Renal cortex interstitium (tissue), 11 donors: Measurements from ENCODE around the gene TBC1D22A. TPM values are rescaled to one million over a fixed set of nuclear protein-coding genes. Genes with fewer than 3 reads are reported as not detected.
"Not testable (repeated sequence)": the region's sequence is repeated elsewhere in the genome, so short reads cannot be mapped to it uniquely, and the experiment has no call there.

Experiments used
- DNase-seq, 11 donors: peaks; one replicate each; pipeline ENCODE4 v3.0.0-alpha.2; 2013; ENCODE audit warnings: low read depth in 9 of 11, low spot score in 4 of 11; ENCODE audit errors: extremely low read depth in 1 of 11
- polyA plus RNA-seq, 3 donors: library from polyadenylated mRNA; unstranded; fragments of 120-200 nt; gene quantifications; one replicate each; pipeline ENCODE4 v1.2.1, GENCODE V29; 2013; ENCODE audit not compliant: insufficient read length in 3 of 3

TBC1D22A gene
- polyA plus RNA-seq, 3 donors: 16.1 to 19.0 (median 19.0) TPM

DNA sequence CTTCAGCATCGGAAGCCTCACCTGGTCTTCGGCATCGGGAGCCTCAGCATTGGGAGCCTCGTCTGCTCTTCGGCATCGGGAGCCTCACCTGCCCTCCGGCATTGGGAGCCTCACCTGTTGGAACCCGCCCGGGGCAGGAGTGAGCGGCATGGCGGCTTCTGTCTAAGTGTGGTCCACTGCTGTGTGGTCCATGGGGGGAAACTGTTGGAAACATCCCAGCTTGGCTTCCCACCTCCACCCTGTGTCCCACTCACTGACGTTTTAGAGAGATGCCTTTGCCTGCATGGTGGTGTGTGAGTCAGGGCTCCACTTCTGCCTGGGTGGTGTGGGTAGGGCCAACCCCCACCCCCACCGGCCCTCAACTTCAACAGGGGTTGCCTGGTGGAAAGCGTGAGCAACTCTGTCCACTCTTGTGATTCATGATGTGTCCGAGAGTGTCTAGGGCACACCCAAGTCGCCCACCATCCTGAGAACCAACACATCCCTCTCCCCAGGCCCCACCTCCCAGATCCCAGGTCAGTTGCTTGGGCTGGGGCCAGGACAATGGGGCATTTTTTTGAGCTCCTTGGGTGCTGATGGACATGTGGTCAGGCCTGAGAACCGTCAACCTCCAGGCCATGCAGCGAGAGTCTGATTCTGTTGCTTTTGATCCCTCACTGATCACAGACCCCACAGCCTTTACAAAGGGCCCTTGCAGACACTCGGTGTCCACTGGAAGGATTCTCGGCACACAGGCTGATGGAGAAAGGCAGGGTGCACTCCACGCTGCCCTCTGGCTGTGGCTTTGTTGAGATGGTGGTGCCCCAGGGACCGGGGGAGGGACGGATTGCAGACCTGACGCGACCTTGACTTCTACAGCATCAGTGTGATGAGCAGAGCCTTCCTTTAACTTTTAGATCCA, 406.7 kb downstream of the TBC1D22A start:
- no peak for DNase-seq

DNA sequence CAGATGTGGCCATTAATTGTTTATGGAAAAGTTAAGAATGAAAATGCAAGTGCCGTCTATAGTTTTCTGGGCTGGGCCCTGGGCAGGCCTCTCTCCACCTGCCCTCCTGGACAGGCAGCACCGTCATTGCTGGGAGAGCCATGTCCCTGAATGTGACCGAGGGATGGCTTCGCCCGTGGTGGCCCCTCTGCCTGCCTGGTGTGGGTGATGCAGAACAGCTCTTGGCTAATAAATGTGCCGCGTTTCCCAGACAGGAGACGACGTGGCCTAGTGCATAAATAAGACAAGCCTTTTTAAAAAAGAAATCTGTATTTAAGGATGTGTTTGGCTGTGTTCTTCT, 407.3 kb downstream of the TBC1D22A start:
- DNase-seq: no peak

DNA sequence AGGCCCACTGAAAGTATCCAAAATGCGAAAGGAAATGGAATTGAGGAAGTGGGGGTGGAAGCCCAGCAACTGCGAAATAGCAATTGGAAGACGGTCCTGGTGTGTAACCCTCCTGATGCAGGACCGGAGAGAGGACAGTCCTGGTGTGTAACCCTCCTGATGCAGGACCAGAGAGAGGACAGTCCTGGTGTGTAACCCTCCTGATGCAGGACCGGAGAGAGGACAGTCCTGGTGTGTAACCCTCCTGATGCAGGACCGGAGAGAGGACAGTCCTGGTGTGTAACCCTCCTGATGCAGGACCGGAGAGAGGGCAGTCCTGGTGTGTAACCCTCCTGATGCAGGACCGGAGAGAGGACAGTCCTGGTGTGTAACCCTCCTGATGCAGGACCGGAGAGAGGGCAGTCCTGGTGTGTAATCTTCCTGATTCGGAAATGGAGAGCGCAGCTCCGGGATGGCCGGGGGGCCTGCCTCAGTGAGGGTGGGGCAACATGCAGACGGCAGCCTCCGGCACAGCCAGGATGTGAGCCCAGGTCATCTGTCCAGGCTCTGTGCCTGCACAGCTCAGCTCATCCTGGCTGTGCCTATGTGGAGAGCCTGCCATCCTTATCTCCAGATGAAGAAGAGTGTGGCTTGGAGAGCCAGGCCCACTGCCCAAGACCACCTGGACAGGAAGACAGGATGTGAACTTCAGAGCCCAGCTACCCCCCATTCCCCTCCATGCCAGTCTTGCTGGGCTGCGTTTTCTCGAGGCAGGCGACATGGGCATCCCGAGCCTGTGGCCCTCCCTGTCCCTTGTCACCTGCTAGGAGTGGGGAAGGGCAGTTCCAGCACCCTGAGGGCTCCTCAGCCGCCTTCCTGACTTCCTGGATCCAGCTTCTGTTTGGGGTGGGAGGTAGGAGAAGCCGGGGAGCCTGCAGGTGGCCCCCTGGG, 408.3 kb downstream of the TBC1D22A start:
- DNase-seq: not testable (repeated sequence)

DNA sequence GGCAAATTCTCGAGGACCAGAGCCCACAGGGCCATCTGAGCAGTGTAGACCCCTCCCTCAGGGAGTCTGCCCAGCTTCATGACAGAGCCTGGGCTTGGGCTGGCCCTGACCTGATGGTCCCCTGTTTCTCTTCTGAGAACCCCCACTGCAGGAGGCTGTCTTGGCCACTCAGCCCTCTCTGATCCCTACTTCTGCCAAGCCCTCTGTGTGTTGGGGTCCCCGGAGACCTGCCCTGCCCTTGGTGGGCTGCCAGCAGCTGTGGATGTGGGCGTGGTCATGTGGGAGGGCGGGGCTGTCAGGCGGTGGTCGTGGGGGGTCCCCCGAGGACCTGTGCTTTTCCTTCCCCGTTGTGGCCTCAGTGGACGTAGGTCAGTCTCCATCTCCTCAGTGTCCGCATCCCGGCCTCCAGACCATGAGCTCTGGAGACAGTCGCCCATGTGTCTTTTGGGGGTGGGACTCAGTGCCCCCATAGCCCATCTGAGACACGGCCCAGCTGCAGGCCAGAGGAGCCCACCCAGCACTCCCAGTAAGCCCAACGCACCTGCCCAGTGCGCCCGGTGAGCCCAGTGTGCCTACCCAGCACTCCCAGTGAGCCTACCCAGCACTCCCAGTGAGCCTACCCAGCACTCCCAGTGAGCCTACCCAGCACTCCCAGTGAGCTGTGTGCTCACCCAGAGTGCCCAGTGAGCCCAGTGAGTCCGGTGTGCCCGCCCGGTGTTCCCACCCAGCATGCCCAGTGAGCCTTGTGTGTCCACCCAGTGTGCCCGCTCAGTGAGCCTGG, 409.2 kb downstream of the TBC1D22A start:
- no peak for DNase-seq

DNA sequence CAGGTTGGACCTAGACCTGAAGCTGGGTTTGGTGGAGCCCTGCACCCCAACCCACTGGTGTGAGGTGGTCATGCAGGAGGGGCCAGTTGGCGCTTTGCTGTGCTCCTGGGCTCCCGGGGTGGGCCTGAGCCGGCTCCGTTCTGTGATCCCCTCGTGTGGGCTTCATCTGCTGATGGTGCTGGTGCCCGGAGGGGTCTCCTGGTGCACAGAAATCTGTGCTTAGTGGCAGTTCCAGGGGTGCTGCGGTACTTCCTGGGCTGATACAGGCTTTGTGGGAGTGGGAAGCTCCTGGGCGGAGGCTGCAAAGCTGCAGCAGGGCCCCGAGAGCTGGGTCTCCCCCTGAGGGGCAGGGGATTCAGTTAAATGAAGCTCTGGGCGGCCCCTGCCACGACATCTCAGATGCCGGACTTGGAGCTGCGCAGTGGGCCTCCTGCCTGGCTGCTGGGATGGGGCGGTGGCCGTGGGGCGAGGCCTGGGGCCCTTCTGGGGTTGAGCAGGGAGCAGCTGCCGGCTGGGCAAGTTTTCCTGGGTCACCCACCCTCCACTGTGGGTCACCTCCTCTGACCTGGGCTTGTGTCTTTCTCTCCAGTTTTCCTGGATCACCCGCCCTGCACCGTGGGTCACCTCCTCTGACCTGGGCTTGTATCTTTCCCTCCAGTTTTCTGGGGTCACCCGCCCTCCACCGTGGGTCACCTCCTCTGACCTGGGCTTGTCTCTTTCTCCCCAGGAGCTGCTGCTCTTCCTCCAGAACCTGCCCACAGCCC, 410.5 kb downstream of the TBC1D22A start:
- no peak for DNase-seq

DNA sequence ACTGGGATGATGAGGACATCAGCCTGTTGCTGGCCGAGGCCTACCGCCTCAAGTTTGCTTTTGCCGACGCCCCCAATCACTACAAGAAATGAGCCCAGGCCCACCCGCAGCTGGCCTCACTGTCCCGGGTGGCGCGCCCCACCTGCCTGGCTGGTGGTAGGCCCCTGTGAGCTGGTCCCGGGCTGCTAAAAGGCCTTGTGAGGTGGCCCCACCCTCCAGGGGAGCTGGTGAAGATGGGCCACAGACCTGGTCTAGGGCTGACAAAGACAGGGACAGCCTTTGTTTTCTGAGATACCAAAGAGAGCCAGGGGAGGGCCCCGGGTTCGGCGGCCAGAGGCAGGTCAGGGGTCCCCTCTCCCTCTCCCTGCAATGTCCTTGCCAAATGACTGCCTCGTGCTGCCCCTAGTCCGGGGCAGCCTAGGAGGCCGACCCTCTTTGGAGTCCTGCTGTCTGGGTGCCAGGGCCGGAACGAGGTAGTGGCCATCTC, 411.1 kb downstream of the TBC1D22A start:
- DNase-seq: no peak

DNA sequence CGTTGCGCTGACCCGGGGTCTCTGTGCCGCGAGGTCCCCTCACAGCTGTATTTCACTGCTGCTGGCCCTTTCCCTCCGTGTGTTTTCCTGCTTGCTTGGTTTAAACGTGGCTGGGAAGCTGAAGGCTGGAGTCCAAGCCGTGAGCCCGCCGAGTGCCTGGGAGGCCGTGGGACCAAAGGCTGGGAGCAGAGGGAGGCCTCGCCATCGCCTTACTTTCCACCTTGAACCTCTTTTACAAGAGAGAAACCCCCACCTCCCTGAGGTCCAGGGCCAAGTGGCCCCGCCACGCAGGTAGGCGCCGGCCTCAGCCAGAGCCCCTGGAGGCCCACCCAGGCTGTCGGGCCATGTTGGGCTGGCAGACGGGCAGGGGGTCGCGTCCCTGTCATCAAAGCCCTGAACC, 411.6 kb downstream of the TBC1D22A start:
- DNase-seq: no peak

DNA sequence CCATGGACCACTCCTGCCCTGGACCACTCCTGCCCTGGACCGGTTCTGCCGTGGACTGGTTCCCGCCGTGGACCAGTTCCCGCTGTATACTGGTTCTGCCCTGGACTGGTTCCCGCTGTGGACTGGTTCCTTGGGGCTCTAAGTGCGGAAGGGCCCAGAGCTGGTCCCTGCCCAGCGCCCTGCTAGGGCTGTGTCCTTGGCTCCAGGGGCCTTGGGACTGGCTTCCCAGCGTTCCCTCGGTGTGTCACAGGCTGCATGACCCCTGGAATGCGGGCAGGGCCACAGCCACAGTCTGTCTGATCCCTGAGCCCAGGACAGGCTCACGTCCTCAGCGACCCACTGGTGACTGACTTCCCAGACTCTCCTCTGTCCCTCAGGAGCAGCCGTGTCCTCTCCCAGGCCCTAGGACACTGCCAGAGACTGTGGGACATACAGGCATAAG, 412.2 kb downstream of the TBC1D22A start:
- DNase-seq: no peak

DNA sequence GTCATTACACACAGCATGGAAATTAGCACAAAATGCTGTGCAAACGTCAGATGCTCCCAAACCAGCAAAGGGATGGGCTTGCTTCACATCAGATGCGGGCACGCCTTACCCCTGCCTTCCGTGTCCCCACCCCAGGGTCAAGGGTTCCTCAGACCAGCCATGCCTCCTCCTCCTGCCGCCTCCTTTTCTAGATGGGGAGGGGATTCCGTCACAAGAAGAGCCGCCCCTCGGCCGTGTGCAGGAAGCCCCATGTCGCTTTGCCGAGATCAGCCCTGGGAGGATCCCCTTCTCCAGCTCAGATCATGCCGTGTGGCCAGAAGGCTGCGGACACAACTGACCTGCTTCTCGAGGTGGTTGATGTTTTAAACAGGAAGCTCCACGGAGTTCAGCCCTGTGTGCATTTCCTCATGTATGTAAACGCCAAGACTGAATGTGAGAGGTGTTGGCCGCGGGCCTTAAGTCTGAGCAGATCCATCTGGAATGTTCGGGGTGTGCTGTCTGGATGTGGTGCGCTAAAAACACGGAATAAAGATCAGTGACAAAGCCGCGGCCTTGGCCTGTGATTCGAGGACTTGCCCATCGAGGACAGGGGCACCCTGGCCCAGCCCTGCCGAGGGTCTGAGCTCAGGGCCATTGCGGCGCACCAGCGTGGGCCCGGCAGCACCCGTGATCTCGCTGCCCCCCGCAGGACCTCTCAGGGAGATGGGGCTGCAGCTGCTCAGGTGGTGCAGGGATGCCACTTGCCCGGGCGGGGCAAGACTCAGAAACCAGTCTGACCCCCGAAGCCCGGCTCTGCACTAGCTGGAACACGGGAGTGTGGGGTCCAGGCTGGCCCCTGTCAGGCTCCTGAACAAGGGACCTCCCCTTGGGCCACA, 412.9 kb downstream of the TBC1D22A start:
- peak in 6 of 11 donors; percentile 47 to 77 (median 70) for DNase-seq

DNA sequence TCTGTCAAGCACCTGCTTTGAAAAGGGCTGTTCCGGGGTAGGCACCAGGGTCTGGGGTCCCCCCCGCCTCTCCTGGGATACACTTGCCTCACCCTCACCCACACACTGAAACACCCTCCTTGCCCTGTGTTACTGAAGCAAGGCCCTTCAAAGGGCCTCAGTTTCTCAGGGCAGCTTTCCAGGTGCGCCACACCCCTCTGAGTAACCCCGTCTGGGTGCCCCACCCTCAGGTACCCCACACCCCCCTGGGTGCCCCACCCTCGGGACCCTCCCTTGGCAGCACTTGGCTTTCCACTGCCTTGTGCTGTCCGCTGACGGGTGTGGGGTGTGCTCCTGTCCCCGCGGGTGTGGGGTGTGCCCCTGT, 413.6 kb downstream of the TBC1D22A start:
- no peak for DNase-seq

DNA sequence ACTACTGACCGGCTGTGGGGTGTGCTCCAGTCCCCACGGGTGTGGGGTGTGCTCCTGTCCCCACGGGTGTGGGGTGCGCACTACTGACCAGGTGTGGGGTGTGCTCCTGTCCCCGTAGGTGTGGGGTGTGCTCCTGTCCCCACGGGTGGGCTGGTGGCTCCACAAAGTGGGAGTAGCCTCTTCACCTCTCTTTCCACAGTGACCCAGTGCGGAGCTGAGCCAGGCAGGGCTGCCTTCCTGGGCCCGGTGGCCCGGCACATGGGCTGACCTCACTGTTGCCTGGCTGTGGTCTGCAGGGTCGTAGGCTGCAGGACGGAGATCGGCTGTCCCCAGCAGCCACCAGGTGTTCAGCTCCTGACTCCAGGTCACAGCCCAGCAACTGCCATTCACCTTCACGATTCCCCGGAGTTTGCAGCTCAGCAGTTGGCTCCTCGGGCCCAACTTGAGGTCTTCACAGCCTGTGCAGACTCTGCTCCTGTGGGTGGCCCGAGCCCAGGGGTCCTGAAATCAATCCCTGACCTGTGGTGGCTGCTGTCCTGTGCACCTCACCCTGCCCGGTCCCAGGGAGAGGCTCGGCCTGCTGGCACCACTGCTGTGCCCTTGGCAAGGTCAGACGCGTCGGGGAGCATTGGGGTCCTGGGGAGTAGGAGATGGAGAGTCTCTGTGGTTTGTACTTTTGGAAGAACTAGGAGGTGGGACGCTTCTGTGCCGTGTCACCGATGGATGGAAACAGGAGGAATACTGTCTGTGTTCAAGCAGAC, 414.3 kb downstream of the TBC1D22A start:
- no peak for DNase-seq

DNA sequence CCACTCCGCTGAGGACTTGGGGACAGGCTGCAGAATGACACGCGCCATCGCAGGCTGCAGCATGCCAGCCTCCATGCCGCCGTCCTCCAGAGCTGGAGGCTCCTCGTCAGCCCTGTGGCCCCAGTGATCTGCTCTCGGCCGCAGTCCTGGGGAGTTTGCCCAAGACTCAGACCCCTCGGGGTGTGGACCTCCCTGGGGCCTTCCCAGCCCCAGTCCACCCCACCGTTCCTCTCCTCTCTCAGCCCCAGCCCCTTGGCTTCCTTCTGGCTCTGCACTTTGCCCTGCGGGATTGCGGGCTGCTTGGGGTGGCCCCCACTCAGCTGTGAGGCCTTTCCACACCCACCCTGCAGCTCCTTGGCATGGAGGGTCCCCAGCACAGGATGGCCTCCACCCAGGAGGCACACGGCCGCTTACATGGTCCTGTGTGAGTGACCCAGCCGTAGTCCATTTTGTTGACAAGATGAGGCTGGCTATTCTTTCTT, 414.9 kb downstream of the TBC1D22A start:
- no peak for DNase-seq

DNA sequence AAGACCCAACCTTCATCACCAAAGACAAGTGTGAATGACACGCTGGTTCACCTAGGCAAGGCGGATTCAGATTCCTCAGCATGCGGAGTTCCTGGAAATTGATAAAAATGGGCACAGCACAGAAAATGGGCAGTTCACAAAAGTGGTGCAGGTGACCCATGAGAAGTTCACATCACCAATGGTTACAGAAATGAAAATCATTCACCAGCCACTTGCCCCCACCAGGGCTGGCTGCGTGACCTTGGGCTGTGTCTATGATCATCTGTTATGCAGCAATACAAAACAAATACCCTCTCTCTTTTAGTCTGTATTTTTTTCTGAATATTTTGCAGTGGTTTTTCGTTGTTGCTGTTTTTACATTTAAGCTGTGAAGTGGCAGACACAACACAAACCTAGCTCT, 415.9 kb downstream of the TBC1D22A start:
- DNase-seq: no peak

DNA sequence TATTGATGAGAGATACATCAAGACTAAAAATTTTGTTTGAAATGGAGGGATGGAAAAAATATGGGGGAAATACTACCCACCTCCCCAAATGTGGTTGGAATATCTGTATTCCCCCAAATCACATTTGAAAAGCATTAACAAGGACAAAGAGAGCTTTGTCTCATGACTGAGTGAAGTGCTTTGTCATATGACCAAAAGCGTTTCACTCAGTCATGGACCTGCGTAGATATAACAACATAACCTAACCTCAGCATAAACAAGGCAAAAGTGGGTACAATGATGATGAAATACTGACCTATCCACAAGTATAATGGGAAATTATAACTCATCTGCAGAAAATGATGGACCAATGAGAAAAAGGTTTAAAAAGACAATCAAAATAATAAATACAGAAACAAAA, 418.3 kb downstream of the TBC1D22A start:
- DNase-seq: no peak

DNA sequence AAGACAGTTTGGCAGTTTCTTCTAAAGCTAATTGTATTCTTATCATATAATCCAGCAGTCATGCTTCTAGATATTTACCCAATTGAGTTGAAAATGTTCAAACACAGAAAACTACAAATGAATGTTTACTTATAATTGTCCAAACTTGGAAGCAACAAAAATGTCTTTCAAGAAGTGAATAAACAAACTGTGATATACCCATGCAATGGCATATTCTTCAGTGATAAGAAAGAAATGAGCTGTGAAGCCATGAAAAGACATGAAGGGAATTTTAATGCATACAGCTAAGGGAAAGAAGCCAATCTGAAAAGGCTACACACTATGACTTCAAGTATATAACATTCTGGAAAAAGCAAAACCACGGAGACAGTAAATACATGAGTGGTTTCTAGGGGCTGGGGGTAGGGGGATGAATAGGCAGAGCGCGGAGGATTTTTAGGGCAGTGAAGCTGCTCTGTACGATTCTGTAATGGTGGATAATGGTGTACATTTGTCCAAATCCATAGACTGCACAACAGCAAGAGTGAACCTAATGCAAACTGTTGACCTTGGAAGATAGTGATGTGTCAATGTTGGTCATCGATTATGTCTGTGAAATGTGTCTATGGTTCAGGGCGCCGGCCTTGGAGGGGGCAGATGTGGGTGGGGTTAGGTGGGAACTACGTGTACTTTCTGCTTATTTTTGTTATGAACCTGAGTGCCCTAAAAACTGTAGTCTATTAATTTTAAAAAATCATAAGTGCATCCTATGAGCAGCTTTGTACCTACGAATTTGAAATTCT, 424.9 kb downstream of the TBC1D22A start:
- no peak for DNase-seq
